ENCODE measurements around the gene LRCH4. TPM values are rescaled to one million over a fixed set of nuclear protein-coding genes. Genes with fewer than 3 reads are reported as not detected.

Gene LRCH4
- polyA plus RNA-seq, 1 experiment = 20.0 TPM

GRCh38 chr7:100600730-100601038, 14.8 kb upstream of the LRCH4 start:
- TF ChIP-seq CTCF (IDR thresholded peaks at IDR 0.05; ENCODE audit: insufficient read depth, low read depth, low read length) = no peak
- DNase-seq (ENCODE audit: low read depth) = no peak
- POLR2A ChIA-PET = no interaction called here
- no peak overlapping the region for H3K4me3 ChIP-seq (ENCODE audit: low read depth, low read length)
- CTCF ChIA-PET = no interaction called here
- no peaks in the 10 kb centered on the region for H3K27me3 ChIP-seq (ENCODE audit: control insufficient read depth, insufficient read depth, low read length)
- H3K36me3 ChIP-seq (ENCODE audit: control insufficient read depth, insufficient read depth, low read length) = peaks cover 5% of the 10 kb centered on the region

DNA sequence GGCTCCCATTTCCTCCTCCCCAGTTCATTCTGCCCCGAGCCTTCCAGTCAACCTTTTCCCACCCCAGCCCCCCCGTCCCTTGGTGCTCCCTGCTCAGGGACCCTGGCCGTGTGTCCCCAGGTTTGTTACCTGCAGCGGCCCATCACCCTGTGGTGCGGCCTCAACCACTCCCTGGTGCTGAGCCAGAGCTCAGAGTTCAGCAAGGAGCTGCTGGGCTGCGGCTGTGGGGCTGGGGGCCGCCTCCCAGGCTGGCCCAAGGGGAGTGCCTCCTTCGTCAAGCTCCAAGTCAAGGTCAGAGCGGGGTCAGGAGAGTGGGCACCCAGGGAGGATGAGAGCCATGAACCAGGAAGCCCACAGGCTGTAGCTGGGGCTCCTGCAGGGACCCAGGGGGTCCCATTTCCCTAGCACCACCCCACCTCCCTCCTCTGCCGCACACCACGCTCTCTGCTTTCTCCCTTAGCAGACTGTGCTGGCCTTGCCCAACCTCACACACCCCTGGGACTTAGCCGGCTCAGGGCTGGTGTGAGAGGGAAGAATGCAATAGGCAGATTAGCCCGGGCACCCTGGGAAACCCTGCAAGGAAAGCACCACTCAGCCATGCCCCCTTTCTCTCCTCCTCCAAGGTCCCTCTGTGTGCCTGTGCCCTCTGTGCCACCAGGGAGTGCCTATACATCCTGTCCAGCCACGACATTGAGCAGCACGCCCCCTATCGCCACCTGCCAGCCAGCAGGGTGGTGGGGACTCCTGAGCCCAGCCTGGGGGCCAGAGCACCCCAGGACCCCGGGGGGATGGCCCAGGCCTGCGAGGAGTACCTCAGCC, 14.2 kb upstream of the LRCH4 start:
- peaks cover under 1% of the 10 kb centered on the region for H3K36me3 ChIP-seq (ENCODE audit: control insufficient read depth, insufficient read depth, low read length)
- DNase-seq (ENCODE audit: low read depth) = no peak
- H3K4me3 ChIP-seq (ENCODE audit: low read depth, low read length) = no peak overlapping the region
- ChIA-PET CTCF (interaction anchor here (0.6 to 1.8 kb wide), 3 partner anchors 11 to 49 kb away, joined by 3 to 8 read pairs (median 3); no protein-coding TSS in a partner anchor), POLR2A (no interaction called here)
- H3K27me3 ChIP-seq (ENCODE audit: control insufficient read depth, insufficient read depth, low read length) = no peaks in the 10 kb centered on the region
- TF ChIP-seq CTCF (IDR thresholded peaks at IDR 0.05; ENCODE audit: insufficient read depth, low read depth, low read length) = no peak

DNA sequence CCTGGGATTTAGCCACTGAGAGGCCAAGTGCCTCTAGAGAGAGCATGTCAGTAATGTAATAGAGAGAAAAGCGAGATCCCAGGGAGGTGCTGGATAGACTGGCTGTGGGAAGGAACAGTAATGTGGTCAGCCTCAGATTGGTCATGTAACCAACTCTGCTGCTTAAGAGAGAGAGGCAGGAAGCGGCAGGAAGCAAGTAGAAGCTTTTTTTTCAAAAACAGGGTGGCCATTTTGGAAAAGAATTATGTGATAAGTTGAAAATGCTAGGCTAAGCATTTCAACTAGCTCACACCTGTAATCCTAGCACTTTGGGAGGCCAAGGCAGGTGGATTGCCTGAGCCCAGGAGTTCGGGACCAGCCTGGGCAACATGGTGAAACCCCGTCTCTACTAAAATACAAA, 12.5 kb upstream of the LRCH4 start:
- ChIA-PET CTCF (interaction anchor here (1.8 kb wide), 1 partner anchor 9 kb away, joined by 8 read pairs; no protein-coding TSS in a partner anchor), POLR2A (no interaction called here)
- TF ChIP-seq CTCF (IDR thresholded peaks at IDR 0.05; ENCODE audit: insufficient read depth, low read depth, low read length) = no peak
- DNase-seq (ENCODE audit: low read depth) = no peak
- H3K36me3 ChIP-seq (ENCODE audit: control insufficient read depth, insufficient read depth, low read length) = no peaks in the 10 kb centered on the region
- H3K27me3 ChIP-seq (ENCODE audit: control insufficient read depth, insufficient read depth, low read length) = no peaks in the 10 kb centered on the region
- no peak overlapping the region for H3K4me3 ChIP-seq (ENCODE audit: low read depth, low read length)

GRCh38 chr7:100595188-100595587, 9.3 kb upstream of the LRCH4 start:
- Histone ChIP-seq H3K27me3 (ENCODE audit: control insufficient read depth, insufficient read depth, low read length) (no peaks in the 10 kb centered on the region), H3K36me3 (ENCODE audit: control insufficient read depth, insufficient read depth, low read length) (no peaks in the 10 kb centered on the region), H3K4me3 (ENCODE audit: low read depth, low read length) (no peak overlapping the region)
- no peak for DNase-seq (ENCODE audit: low read depth)
- CTCF ChIA-PET = interaction anchor here (0.6 to 1.6 kb wide), 3 partner anchors 8 to 144 kb away, joined by 3 to 4 read pairs (median 3); partner anchors contain the start of gene FBXO24
- POLR2A ChIA-PET = no interaction called here
- no peak for TF ChIP-seq CTCF (IDR thresholded peaks at IDR 0.05; ENCODE audit: insufficient read depth, low read depth, low read length)

DNA sequence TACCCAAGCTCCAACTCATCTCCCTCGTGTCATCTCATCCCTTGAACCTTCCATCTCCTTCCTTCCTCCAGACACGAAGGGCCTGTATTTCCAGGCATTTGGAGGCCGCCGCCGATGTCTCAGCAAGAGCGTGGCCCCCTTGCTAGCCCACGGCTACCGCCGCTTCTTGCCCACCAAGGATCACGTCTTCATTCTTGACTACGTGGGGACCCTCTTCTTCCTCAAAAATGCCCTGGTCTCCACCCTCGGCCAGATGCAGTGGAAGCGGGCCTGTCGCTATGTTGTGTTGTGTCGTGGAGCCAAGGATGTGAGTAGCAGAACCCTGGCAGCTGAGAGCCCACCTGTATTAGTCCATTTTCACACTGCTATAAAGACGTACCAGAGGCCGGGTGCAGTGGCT, 5.7 kb upstream of the LRCH4 start:
- ChIA-PET CTCF (interaction anchor here (1.1 to 2.3 kb wide), 4 partner anchors 17 to 101 kb away, joined by 3 to 6 read pairs (median 4); no protein-coding TSS in a partner anchor), POLR2A (interaction anchor here (0.6 kb wide), 1 partner anchor 257 kb away, joined by 5 read pairs; no protein-coding TSS in a partner anchor)
- Histone ChIP-seq H3K36me3 (ENCODE audit: control insufficient read depth, insufficient read depth, low read length) (no peaks in the 10 kb centered on the region), H3K27me3 (ENCODE audit: control insufficient read depth, insufficient read depth, low read length) (no peaks in the 10 kb centered on the region), H3K4me3 (ENCODE audit: low read depth, low read length) (no peak overlapping the region)
- no peak for TF ChIP-seq CTCF (IDR thresholded peaks at IDR 0.05; ENCODE audit: insufficient read depth, low read depth, low read length)
- DNase-seq (ENCODE audit: low read depth) = no peak

Measured in BJ (cell line).